Measurements from ENCODE around the gene UGCG. TPM values are rescaled to one million over a fixed set of nuclear protein-coding genes. Genes with fewer than 3 reads are reported as not detected.
A peak's percentile ranks its signal among the peaks of the same experiment; 100 is the strongest.

Gene UGCG
- total and polyA plus RNA-seq, 2 of the 4 experiments (the other 2 are of a cell fraction): 84.2 to 104 TPM

DNA sequence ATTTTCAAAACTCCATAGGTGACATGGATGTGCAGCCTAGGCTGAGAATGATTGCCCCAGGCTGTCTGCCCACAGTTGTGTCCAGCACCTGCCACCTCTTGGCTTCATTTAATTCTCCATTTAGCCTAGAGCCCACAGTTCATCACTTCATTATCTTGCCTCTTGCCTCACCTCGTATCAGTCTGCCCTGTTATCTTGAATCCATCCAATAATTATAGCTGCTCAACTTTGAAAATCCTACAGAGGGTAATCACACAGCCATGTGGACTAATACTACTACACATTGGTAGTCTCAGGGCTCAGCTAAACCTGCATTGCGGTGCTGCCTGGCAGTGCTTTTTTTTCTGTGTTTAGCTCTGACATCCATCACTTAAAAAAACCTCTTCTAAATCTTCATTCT, 7.4 kb downstream of the UGCG start:
- Histone ChIP-seq H4K5ac (ENCODE audit: low read depth, low read length) (0 out of 2 replicates have a peak overlapping the region, but pooled peaks have one; percentile 2), H3K4me1 (ENCODE audit: control insufficient read depth, insufficient read depth, low read length) (peaks cover 35% of the 10 kb centered on the region), H2BK15ac (ENCODE audit: low read depth, low read length) (no peak overlapping the region), H3K9me1 (ENCODE audit: insufficient read depth, low read length) (peaks cover 26% of the 10 kb centered on the region), H3K36me3 (ENCODE audit: control insufficient read depth, insufficient read depth, low read length) (peaks cover 14% of the 10 kb centered on the region), H3K79me1 (ENCODE audit: low read depth in 1 of 2, low read length in 2 of 2) (peaks cover 0 to 50% of the 10 kb centered on the region in 2 experiments; a peak in 2 of 4 replicates), H2BK20ac (ENCODE audit: low read depth, low read length) (no peak overlapping the region), H3K14ac (replicated peaks; ENCODE audit: low read depth, low read length) (0 out of 2 replicates have a peak overlapping the region, but pooled peaks have one; percentile 22), H4K91ac (ENCODE audit: insufficient read depth, low read depth, low read length) (no peak overlapping the region), H2AK5ac (ENCODE audit: low read depth, low read length) (no peak overlapping the region), H3K4me3 (ENCODE audit: insufficient read depth, low read depth, low read length) (peak overlapping the region; percentile 4; the same call in 1 of the 2 replicates), H3K18ac (ENCODE audit: low read depth, low read length) (no peak overlapping the region), H3K27me3 (ENCODE audit: control insufficient read depth, insufficient read depth, low read length) (no peaks in the 10 kb centered on the region), H2BK5ac (ENCODE audit: low read depth, low read length, poor library complexity, severe bottlenecking) (peak overlapping the region; percentile 1), H4K8ac (ENCODE audit: low read depth in 2 of 2, low read length in 2 of 2) (peak overlapping the region in 1 of 2 experiments; percentile 48; a peak in 2 of 4 replicates), H3K27ac (ENCODE audit: insufficient read depth, low read length) (no peak overlapping the region), H3K9ac (ENCODE audit: low read depth, low read length) (peak overlapping the region; percentile 26; the same call in 1 of the 2 replicates), H3K9me3 (ENCODE audit: control insufficient read depth, insufficient read depth, low read length) (no peaks in the 10 kb centered on the region), H2BK120ac (ENCODE audit: low read depth, low read length) (no peak overlapping the region), H3K56ac (ENCODE audit: extremely low read depth, insufficient read depth, low read length) (no peak overlapping the region), H3K4ac (ENCODE audit: low read depth, low read length) (0 out of 2 replicates have a peak overlapping the region, but pooled peaks have one; percentile 2), H3K4me2 (ENCODE audit: low read depth, low read length) (peak overlapping the region; percentile 25), H3K23ac (ENCODE audit: low read depth, low read length) (peak overlapping the region; percentile 48; the same call in 1 of the 2 replicates), H4K20me1 (ENCODE audit: insufficient read depth, low read length) (peaks cover 92% of the 10 kb centered on the region), H2AFZ (replicated peaks; ENCODE audit: low read length, poor library complexity) (no peak overlapping the region), H2AK9ac (replicated peaks; ENCODE audit: low read depth, low read length, poor library complexity) (no peak overlapping the region)
- dilution Hi-C loops (cut with HindIII; ENCODE audit: low sequenced_read_pairs, unreplicated experiment) (no loop called here), in situ Hi-C loops (cut with MboI; ENCODE audit: low sequenced_read_pairs) (loop anchor here (5.0 kb wide), 1 partner anchor 163 kb away; no protein-coding TSS in a partner anchor), intact Hi-C loops (cut with micrococcal nuclease) (no loop called here)
- CTCF ChIA-PET: no interaction called here
- DNase-seq: no peak
- TF ChIP-seq CHD1 (IDR thresholded peaks at IDR 0.05; ENCODE audit: low read depth, low read length) (no peak), USF2 (IDR thresholded peaks at IDR 0.05; ENCODE audit: low read depth, low read length) (no peak), BHLHE40 (IDR thresholded peaks at IDR 0.05; ENCODE audit: low read depth, low read length) (no peak), MAZ (IDR thresholded peaks at IDR 0.05; ENCODE audit: borderline replicate concordance, low read depth, low read length) (no peak), MAFK (IDR thresholded peaks at IDR 0.05; ENCODE audit: low read depth, low read length) (no peak), SMC3 (IDR thresholded peaks at IDR 0.05; ENCODE audit: low read depth, low read length) (no peak), MXI1 (IDR thresholded peaks at IDR 0.05; ENCODE audit: borderline replicate concordance, low read depth, low read length) (no peak), FOS (IDR thresholded peaks at IDR 0.05; ENCODE audit: low read depth, low read length) (no peak), CEBPB (IDR thresholded peaks at IDR 0.05; ENCODE audit: low read depth, low read length) (no peak), RCOR1 (IDR thresholded peaks at IDR 0.05; ENCODE audit: insufficient replicate concordance, low read length) (no peak), NFE2L2 (IDR thresholded peaks at IDR 0.05; ENCODE audit: low read depth, low read length) (no peak), POLR2A (IDR thresholded peaks at IDR 0.05; ENCODE audit: low read depth, low read length) (no peak), RFX5 (IDR thresholded peaks at IDR 0.05; ENCODE audit: low read depth, low read length) (no peak)
- TF ChIP-seq, protein P1, sequence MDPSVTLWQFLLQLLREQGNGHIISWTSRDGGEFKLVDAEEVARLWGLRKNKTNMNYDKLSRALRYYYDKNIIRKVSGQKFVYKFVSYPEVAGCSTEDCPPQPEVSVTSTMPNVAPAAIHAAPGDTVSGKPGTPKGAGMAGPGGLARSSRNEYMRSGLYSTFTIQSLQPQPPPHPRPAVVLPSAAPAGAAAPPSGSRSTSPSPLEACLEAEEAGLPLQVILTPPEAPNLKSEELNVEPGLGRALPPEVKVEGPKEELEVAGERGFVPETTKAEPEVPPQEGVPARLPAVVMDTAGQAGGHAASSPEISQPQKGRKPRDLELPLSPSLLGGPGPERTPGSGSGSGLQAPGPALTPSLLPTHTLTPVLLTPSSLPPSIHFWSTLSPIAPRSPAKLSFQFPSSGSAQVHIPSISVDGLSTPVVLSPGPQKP (IDR thresholded peaks at IDR 0.05; ENCODE audit: borderline replicate concordance, low read depth, low read length): no peak
- TF ChIP-seq, protein P2, sequence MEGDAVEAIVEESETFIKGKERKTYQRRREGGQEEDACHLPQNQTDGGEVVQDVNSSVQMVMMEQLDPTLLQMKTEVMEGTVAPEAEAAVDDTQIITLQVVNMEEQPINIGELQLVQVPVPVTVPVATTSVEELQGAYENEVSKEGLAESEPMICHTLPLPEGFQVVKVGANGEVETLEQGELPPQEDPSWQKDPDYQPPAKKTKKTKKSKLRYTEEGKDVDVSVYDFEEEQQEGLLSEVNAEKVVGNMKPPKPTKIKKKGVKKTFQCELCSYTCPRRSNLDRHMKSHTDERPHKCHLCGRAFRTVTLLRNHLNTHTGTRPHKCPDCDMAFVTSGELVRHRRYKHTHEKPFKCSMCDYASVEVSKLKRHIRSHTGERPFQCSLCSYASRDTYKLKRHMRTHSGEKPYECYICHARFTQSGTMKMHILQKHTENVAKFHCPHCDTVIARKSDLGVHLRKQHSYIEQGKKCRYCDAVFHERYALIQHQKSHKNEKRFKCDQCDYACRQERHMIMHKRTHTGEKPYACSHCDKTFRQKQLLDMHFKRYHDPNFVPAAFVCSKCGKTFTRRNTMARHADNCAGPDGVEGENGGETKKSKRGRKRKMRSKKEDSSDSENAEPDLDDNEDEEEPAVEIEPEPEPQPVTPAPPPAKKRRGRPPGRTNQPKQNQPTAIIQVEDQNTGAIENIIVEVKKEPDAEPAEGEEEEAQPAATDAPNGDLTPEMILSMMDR (conservative IDR thresholded peaks at IDR 0.05; ENCODE audit: low read depth, low read length): no peak
- POLR2A ChIA-PET (ENCODE audit: unreplicated experiment): interaction anchor here (0.5 to 0.6 kb wide), 2 partner anchors 8 to 307 kb away, joined by 3 to 4 read pairs; no protein-coding TSS in a partner anchor
- WGBS, 2 experiments (ENCODE audit: extremely low coverage in 2 of 2, insufficient read length in 1 of 2): 64% methylated on average over 2 of the region's 2 CpGs; no CpG with 5 or more reads in 1 of the 2 experiments
- no peak for ATAC-seq (ENCODE audit: low read depth)
- BruUV-seq (replicated peaks): no TSS peak
